CD8-positive, alpha-beta memory T cell (primary cell): ENCODE results near the gene SPP2. TPM values are rescaled to one million over a fixed set of nuclear protein-coding genes. Genes with fewer than 3 reads are reported as not detected.

Experiments
- CTCF ChIA-PET: fragments of 350-600 bp; sonication (Branson Sonifier 250); formaldehyde crosslinking; loops from one replicate; lab custom pipeline; 2021; ENCODE audit warnings: antibody characterized with exemption; lab: Charles Lee
- POLR2A ChIA-PET: fragments of 350-600 bp; sonication (Branson Sonifier 250); formaldehyde crosslinking; loops from one replicate; lab custom pipeline; 2021; ENCODE audit warnings: antibody characterized with exemption; lab: Charles Lee
- DNase-seq, 5 donors: peaks; one replicate each; pipeline versions ENCODE4 v3.0.0 to v3.0.0-alpha.2; 2020 to 2022; ENCODE audit warnings: mixed read lengths in 1 of 5
- H3K27ac ChIP-seq: one replicate; pipeline ENCODE4 v1.7.0; 2013; ENCODE audit warnings: low read depth, mild to moderate bottlenecking, low read length, moderate library complexity
- H3K27me3 ChIP-seq: 2 replicates; pipeline ENCODE4 v1.7.0; 2013; ENCODE audit warnings: low read length, mild to moderate bottlenecking; ENCODE audit not compliant: insufficient read depth, poor library complexity, severe bottlenecking
- H3K36me3 ChIP-seq: 2 replicates; pipeline ENCODE4 v1.7.0; 2013; ENCODE audit warnings: mild to moderate bottlenecking, low read length, moderate library complexity; ENCODE audit not compliant: insufficient read depth
- H3K4me1 ChIP-seq: 2 replicates; pipeline ENCODE4 v1.7.0; 2013; ENCODE audit warnings: mild to moderate bottlenecking, low read length, moderate library complexity; ENCODE audit not compliant: insufficient read depth
- H3K4me3 ChIP-seq: 2 replicates; pipeline ENCODE4 v1.7.0; 2013; ENCODE audit warnings: mild to moderate bottlenecking, low read length
- H3K9me3 ChIP-seq: 2 replicates; pipeline ENCODE4 v1.7.0; 2013; ENCODE audit warnings: mild to moderate bottlenecking, low read length
- H3K27ac Mint-ChIP-seq, 8 donors: one replicate each; pipeline ENCODE4 v1.8.0; 2020 to 2021; ENCODE audit warnings: mixed read lengths in 8 of 8, mild to moderate bottlenecking in 6 of 8, inconsistent platforms in 3 of 8, moderate library complexity in 3 of 8
- H3K27me3 Mint-ChIP-seq, 2 donors: one replicate each; pipeline ENCODE4 v1.8.0; 2020 to 2021; ENCODE audit warnings: mixed read lengths in 2 of 2, mild to moderate bottlenecking in 1 of 2, moderate library complexity in 1 of 2
- H3K36me3 Mint-ChIP-seq, 3 donors: one replicate each; pipeline ENCODE4 v1.8.0; 2020 to 2021; ENCODE audit warnings: mixed read lengths in 3 of 3, inconsistent platforms in 1 of 3, mild to moderate bottlenecking in 1 of 3
- H3K4me1 Mint-ChIP-seq, 3 donors: one replicate each; pipeline ENCODE4 v1.8.0; 2020 to 2021; ENCODE audit warnings: mixed read lengths in 3 of 3, inconsistent platforms in 1 of 3, mild to moderate bottlenecking in 1 of 3
- H3K4me3 Mint-ChIP-seq, 7 donors: one replicate each; pipeline ENCODE4 v1.8.0; 2020 to 2021; ENCODE audit warnings: mixed read lengths in 7 of 7, mild to moderate bottlenecking in 6 of 7, moderate library complexity in 4 of 7, inconsistent platforms in 2 of 7
- H3K9me3 Mint-ChIP-seq, 5 donors: one replicate each; pipeline ENCODE4 v1.8.0; 2020 to 2022; ENCODE audit warnings: mixed read lengths in 5 of 5, mild to moderate bottlenecking in 3 of 5, moderate library complexity in 2 of 5, inconsistent platforms in 1 of 5
- polyA plus RNA-seq: library from polyadenylated mRNA; unstranded; fragments of 300-500 nt; fragmentation: Illumina TruSeq; gene quantifications from one replicate; pipeline ENCODE4 v1.2.3, GENCODE V29; 2021
- total RNA-seq, 2 experiments: library from RNA; stranded (reverse); gene quantifications; one replicate each; pipeline ENCODE4 v1.2.3, GENCODE V29; 2021

Gene SPP2
- total RNA-seq, result not detected
- not detected for polyA plus RNA-seq

DNA sequence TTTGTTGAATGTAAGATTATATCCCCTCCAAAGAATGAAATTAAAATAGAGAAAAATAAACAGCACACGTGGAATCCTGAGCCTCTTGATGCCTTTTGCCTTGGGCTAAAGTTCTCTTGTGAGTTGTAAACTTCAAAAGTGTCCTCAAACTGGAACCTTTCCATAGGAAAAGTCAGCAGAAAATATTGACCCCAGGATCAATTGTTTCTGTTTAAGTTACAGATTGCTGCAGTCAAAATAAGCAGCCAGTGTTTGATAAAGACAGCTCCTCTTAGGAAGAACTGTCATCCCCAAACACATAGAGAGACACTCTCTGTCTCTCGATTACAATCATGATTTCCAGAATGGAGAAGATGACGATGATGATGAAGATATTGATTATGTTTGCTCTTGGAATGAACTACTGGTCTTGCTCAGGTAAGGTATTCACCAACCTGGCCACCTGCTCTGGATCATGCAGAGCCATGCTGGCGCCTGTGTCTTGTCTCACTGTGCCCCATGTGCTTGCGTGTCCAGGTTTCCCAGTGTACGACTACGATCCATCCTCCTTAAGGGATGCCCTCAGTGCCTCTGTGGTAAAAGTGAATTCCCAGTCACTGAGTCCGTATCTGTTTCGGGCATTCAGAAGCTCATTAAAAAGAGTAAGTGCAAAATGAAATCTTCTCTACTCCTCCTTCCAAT lies at the start of gene SPP2:
TSS of gene SPP2 (plus strand) at position 248 of the 681 bp plus-strand sequence. CDS start at position 333, 85 bp downstream.
- Histone ChIP-seq H3K27ac (no peak within 1 kb of the TSS), H3K4me3 (no peak within 1 kb of the TSS), H3K4me1 (no peaks in the 10 kb centered on the region), H3K9me3 (no peaks in the 10 kb centered on the region), H3K27me3 (no peaks in the 10 kb centered on the region), H3K36me3 (no peaks in the 10 kb centered on the region)
- Mint-ChIP-seq H3K36me3 (peaks cover 0 to 11% (median 6%) of the 10 kb centered on the region in 3 donors), H3K4me3 (no peak within 1 kb of the TSS), H3K4me1 (peaks cover 0 to 18% (median 6%) of the 10 kb centered on the region in 3 donors), H3K9me3 (no peaks in the 10 kb centered on the region), H3K27me3 (peaks cover 0 to 5% of the 10 kb centered on the region in 2 donors), H3K27ac (peak within 1 kb of the TSS in 1 of 8 donors; percentile 6)
- no peak for DNase-seq
- POLR2A ChIA-PET, result no interaction called here
- CTCF ChIA-PET, result interaction anchor here (1.5 kb wide), 1 partner anchor 45 kb away, joined by 3 read pairs; no protein-coding TSS in a partner anchor

DNA sequence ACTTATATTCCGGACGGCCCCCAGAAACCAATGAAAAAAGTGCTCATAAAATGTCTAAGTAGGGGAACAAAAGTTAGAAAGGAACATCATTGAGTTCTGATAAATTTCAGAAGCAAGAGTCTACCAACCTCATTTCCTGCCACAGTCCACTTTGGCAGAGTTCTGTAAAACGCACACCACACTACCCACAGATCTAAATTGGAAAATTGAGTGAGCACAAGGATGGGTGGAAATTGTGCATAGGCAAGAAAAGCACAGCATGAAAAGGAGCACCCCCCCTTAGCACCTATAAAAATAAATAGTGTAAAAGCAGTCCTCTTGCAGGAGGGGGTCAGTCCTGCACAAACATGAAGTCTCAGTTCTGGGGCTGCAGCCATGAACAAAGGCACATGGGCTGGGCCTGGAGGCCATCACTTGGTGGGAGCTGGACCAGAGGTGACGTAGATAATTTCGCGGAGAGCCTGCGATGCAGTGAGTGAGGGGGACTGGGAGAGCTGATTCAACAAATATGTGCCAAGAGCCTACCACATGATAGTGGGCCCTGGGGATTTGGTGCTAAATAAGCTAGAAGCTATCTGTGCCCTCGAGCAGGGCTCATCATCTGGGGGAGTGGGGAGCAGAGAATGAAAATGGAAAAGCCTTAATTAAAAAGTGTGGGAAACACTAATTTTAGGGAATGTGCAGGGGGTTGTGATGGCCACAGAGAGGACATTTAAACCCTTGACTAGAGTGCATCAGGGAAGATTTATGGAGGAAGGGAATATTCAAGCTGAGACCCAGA lies 48.9 kb upstream of the SPP2 start:
- Mint-ChIP-seq H3K4me1 (peaks cover 32 to 55% (median 36%) of the 10 kb centered on the region in 3 donors), H3K27me3 (peaks cover 0 to 4% of the 10 kb centered on the region in 2 donors), H3K27ac (peak overlapping the region; percentile 16 to 95 (median 74)), H3K4me3 (peak overlapping the region in 6 of 7 donors; percentile 31 to 77 (median 56)), H3K9me3 (no peaks in the 10 kb centered on the region), H3K36me3 (peaks cover 0 to 4% (median 0%) of the 10 kb centered on the region in 3 donors)
- Histone ChIP-seq H3K36me3 (no peaks in the 10 kb centered on the region), H3K27ac (no peak overlapping the region), H3K4me3 (no peak overlapping the region), H3K9me3 (no peaks in the 10 kb centered on the region), H3K4me1 (peaks cover 27% of the 10 kb centered on the region), H3K27me3 (no peaks in the 10 kb centered on the region)
- peak in 1 of 5 donors; percentile 18 for DNase-seq
- POLR2A ChIA-PET, result no interaction called here
- CTCF ChIA-PET, result no interaction called here

DNA sequence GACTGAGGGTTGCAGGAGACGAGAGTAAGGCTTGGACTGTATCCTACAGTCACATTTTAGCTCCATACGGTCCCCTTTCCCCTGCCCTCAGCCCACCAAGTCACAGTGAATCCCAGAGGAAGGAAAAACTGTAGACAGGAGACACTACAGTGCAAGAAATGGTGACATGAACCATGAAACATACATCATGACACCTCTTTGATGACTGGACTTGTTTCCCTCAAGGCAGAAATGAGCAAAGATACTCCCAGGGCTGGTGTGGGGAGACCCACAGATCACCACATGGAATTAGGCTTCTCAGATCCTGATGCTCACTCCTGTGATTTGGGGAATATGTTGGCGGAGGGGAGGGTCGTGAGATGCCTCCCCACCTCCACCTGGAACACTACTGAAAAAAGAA lies 48.2 kb upstream of the SPP2 start:
- no peak for DNase-seq
- Histone ChIP-seq H3K4me3 (no peak overlapping the region), H3K4me1 (peaks cover 27% of the 10 kb centered on the region), H3K27me3 (no peaks in the 10 kb centered on the region), H3K9me3 (no peaks in the 10 kb centered on the region), H3K27ac (no peak overlapping the region), H3K36me3 (no peaks in the 10 kb centered on the region)
- peaks cover 30 to 50% (median 33%) of the 10 kb centered on the region in 3 donors for H3K4me1 Mint-ChIP-seq
- peaks cover 0 to 4% (median 0%) of the 10 kb centered on the region in 3 donors for H3K36me3 Mint-ChIP-seq
- no peak overlapping the region for H3K4me3 Mint-ChIP-seq
- H3K27ac Mint-ChIP-seq, result no peak overlapping the region
- H3K27me3 Mint-ChIP-seq, result peaks cover 0 to 4% of the 10 kb centered on the region in 2 donors
- no peaks in the 10 kb centered on the region for H3K9me3 Mint-ChIP-seq
- ChIA-PET POLR2A (no interaction called here), CTCF (no interaction called here)

GRCh38 chr2:234003972-234004617 lies 46.4 kb upstream of the SPP2 start:
- DNase-seq, result no peak
- ChIA-PET CTCF (no interaction called here), POLR2A (no interaction called here)
- Mint-ChIP-seq H3K4me3 (no peak overlapping the region), H3K27me3 (peaks cover 0 to 4% of the 10 kb centered on the region in 2 donors), H3K36me3 (peaks cover 0 to 4% (median 0%) of the 10 kb centered on the region in 3 donors), H3K4me1 (peaks cover 27 to 40% (median 34%) of the 10 kb centered on the region in 3 donors), H3K27ac (no peak overlapping the region), H3K9me3 (no peaks in the 10 kb centered on the region)
- no peak overlapping the region for H3K27ac ChIP-seq
- H3K36me3 ChIP-seq, result no peaks in the 10 kb centered on the region
- H3K4me1 ChIP-seq, result peaks cover 23% of the 10 kb centered on the region
- no peaks in the 10 kb centered on the region for H3K27me3 ChIP-seq
- no peak overlapping the region for H3K4me3 ChIP-seq
- no peaks in the 10 kb centered on the region for H3K9me3 ChIP-seq

DNA sequence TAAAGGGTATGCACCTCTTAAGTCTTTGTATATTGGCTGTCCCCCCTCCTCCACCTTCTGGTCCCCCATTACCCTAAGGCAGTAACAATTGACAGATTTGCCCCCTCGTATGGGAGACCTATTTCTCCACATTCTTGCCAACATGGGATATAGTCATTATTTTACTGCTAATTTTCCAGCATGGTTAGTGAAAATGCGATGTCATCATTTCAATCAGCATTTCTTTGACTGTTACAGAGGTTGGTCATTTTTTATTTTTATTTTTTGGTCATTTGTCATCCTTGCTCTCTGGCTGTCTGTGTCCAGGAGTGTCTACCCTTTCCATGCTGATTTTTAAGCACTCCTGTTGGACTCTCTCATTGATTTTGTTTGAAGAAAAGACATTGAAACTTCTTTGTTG lies 45.4 kb upstream of the SPP2 start:
- POLR2A ChIA-PET, result no interaction called here

DNA sequence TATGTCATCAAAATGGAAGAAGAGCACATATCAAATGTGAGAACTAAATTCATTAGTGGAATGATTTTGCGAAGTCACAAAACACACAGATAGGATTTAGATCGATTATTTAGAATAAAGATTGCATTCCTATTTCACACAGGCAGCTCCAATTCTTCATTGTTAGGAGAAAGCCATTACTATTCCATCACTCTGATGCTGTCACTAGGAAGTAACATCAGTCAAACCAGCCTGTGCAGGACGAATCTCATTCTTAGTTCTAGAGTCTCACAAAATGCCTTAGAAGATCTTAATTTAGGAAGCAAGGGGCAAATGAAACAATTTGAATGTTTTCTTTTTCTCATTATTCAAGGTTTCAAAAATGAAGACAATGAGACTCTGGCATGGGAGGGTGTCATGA lies 44.0 kb upstream of the SPP2 start:
- H3K27ac Mint-ChIP-seq, result no peak overlapping the region
- peaks cover 0 to 8% (median 0%) of the 10 kb centered on the region in 3 donors for H3K36me3 Mint-ChIP-seq
- Histone ChIP-seq H3K27ac (no peak overlapping the region), H3K9me3 (no peaks in the 10 kb centered on the region), H3K36me3 (no peaks in the 10 kb centered on the region), H3K4me1 (peaks cover 10% of the 10 kb centered on the region), H3K4me3 (no peak overlapping the region), H3K27me3 (no peaks in the 10 kb centered on the region)
- H3K9me3 Mint-ChIP-seq, result no peaks in the 10 kb centered on the region
- CTCF ChIA-PET, result no interaction called here
- H3K27me3 Mint-ChIP-seq, result peaks cover 0 to 6% of the 10 kb centered on the region in 2 donors
- H3K4me3 Mint-ChIP-seq, result no peak overlapping the region
- H3K4me1 Mint-ChIP-seq, result peaks cover 17 to 25% (median 24%) of the 10 kb centered on the region in 3 donors
- POLR2A ChIA-PET, result no interaction called here
- no peak for DNase-seq

More for the DNA sequence above, 45.4 kb upstream of the SPP2 start:
- peaks cover 0 to 4% (median 0%) of the 10 kb centered on the region in 3 donors for H3K36me3 Mint-ChIP-seq
- peaks cover 0 to 6% of the 10 kb centered on the region in 2 donors for H3K27me3 Mint-ChIP-seq
- H3K4me1 Mint-ChIP-seq, result peaks cover 27 to 38% (median 36%) of the 10 kb centered on the region in 3 donors
- H3K9me3 Mint-ChIP-seq, result no peaks in the 10 kb centered on the region
- CTCF ChIA-PET, result no interaction called here
- Histone ChIP-seq H3K36me3 (no peaks in the 10 kb centered on the region), H3K27ac (no peak overlapping the region), H3K4me3 (no peak overlapping the region), H3K9me3 (no peaks in the 10 kb centered on the region), H3K4me1 (peaks cover 23% of the 10 kb centered on the region), H3K27me3 (no peaks in the 10 kb centered on the region)
- DNase-seq, result no peak
- H3K27ac Mint-ChIP-seq, result no peak overlapping the region
- no peak overlapping the region for H3K4me3 Mint-ChIP-seq

DNA sequence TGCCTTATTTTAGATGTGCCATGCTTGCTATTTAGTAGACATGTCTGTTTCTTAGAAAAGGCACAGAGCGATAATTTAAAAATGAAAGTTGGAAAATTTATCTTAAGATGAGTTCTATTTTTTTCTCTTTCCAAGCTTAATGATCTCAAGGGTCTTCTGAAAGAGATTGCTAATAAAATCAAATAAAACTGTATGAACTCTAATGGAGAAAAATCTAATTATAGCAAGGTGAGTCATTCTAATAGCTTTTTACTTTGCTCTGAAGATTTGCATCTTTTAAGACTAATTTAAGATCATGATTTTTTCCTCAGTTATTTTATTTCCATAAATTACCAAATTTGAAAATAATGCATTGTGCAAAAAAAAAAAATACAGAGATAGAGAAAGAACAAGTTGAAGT lies 36.1 kb upstream of the SPP2 start:
- Mint-ChIP-seq H3K27ac (no peak overlapping the region), H3K9me3 (no peaks in the 10 kb centered on the region), H3K4me3 (no peak overlapping the region), H3K4me1 (peaks cover 0 to 17% (median 4%) of the 10 kb centered on the region in 3 donors), H3K27me3 (peaks cover 0 to 1% of the 10 kb centered on the region in 2 donors), H3K36me3 (peaks cover 0 to 14% (median 0%) of the 10 kb centered on the region in 3 donors)
- no peak overlapping the region for H3K4me3 ChIP-seq
- H3K27ac ChIP-seq, result no peak overlapping the region
- no peaks in the 10 kb centered on the region for H3K9me3 ChIP-seq
- DNase-seq, result no peak
- ChIA-PET POLR2A (no interaction called here), CTCF (interaction anchor here (0.7 kb wide), 1 partner anchor 88 kb away, joined by 3 read pairs; no protein-coding TSS in a partner anchor)
- no peaks in the 10 kb centered on the region for H3K36me3 ChIP-seq
- H3K4me1 ChIP-seq, result no peaks in the 10 kb centered on the region
- H3K27me3 ChIP-seq, result no peaks in the 10 kb centered on the region
